BE2C (cell line): ENCODE measurements around the gene FBXO2.
"Not testable (repeated sequence)": the region's sequence is repeated elsewhere in the genome, so short reads cannot be mapped to it uniquely, and the experiment has no call there.

ENCODE experiments used
- DNase-seq: peaks from one replicate; pipeline ENCODE4 v3.0.0-alpha.2; 2020
- H3K27me3 ChIP-seq: fragments of 250-450 bp; sonication (Bioruptor Pico); 2 replicates; pipeline ENCODE4 v1.5.1; 2020; ENCODE audit warnings: mild to moderate bottlenecking
- H3K36me3 ChIP-seq: fragments of 250-450 bp; sonication (Bioruptor Pico); 2 replicates; pipeline ENCODE4 v1.5.1; 2020; ENCODE audit warnings: mild to moderate bottlenecking
- H3K4me1 ChIP-seq: fragments of 250-450 bp; sonication (Bioruptor Pico); 2 replicates; pipeline ENCODE4 v1.5.1; 2020
- H3K4me3 ChIP-seq: 2 replicates; pipeline ENCODE4 v1.5.1; 2011; ENCODE audit warnings: low read depth, low read length
- H3K9me3 ChIP-seq: fragments of 250-450 bp; sonication (Bioruptor Pico); 2 replicates; pipeline ENCODE4 v1.5.1; 2020
- TF ChIP-seq, protein P1 (sequence below): IDR thresholded peaks from 2 replicates; pipeline ENCODE4 v1.5.1; 2012; ENCODE audit warnings: mild to moderate bottlenecking, low read depth, low read length

The FBXO2 gene

DNA sequence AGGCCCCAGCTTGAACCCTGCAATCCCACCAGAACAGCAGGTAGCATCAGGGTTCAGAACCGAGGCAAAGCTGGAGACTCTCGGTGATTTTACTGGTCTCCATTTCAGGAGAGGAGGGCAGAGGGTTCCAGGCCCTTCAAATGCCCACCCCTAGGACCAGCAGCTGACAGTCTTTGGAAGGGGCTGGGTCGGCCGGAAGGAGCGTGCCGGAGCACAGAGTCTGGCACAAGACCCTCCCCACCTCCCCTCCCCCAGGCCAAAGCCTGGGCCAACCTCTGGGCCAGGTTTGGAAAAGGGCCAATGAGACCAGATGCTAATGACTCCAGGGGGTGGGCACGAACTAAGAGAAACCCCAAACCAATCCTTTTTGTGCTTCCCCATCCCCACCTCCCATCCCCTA lies 6.9 kb downstream of the FBXO2 start:
- no peak for DNase-seq
- TF ChIP-seq, protein P1, sequence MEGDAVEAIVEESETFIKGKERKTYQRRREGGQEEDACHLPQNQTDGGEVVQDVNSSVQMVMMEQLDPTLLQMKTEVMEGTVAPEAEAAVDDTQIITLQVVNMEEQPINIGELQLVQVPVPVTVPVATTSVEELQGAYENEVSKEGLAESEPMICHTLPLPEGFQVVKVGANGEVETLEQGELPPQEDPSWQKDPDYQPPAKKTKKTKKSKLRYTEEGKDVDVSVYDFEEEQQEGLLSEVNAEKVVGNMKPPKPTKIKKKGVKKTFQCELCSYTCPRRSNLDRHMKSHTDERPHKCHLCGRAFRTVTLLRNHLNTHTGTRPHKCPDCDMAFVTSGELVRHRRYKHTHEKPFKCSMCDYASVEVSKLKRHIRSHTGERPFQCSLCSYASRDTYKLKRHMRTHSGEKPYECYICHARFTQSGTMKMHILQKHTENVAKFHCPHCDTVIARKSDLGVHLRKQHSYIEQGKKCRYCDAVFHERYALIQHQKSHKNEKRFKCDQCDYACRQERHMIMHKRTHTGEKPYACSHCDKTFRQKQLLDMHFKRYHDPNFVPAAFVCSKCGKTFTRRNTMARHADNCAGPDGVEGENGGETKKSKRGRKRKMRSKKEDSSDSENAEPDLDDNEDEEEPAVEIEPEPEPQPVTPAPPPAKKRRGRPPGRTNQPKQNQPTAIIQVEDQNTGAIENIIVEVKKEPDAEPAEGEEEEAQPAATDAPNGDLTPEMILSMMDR, result no peak
- H3K4me3 ChIP-seq, result no peak overlapping the region
- H3K9me3 ChIP-seq, result no peaks in the 10 kb centered on the region
- H3K27me3 ChIP-seq, result no peaks in the 10 kb centered on the region
- no peaks in the 10 kb centered on the region for H3K36me3 ChIP-seq
- H3K4me1 ChIP-seq, result no peaks in the 10 kb centered on the region

DNA sequence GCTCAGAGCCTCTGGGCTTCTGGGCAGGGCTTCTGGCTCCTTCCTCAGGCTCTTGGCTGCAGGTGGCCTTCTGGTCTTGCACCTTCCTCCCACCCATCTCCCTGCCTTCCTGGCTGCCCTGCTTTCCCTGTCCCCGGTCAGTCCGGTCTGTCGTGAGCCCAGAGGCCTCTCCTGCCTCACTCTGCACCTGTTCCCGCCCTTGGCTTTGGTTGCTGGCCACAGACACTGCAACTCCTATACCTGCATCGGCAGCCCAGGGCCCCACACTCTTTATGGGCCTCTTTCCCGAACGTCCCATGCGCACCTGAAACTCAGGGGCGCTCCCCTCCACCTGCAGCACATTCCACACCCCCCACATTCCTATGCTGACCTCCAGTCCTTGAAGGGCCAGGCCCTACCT lies 7.9 kb downstream of the FBXO2 start:
- Histone ChIP-seq H3K4me1 (no peaks in the 10 kb centered on the region), H3K4me3 (no peak overlapping the region), H3K27me3 (no peaks in the 10 kb centered on the region), H3K36me3 (no peaks in the 10 kb centered on the region), H3K9me3 (no peaks in the 10 kb centered on the region)
- TF ChIP-seq, protein P1, result no peak
- no peak for DNase-seq

DNA sequence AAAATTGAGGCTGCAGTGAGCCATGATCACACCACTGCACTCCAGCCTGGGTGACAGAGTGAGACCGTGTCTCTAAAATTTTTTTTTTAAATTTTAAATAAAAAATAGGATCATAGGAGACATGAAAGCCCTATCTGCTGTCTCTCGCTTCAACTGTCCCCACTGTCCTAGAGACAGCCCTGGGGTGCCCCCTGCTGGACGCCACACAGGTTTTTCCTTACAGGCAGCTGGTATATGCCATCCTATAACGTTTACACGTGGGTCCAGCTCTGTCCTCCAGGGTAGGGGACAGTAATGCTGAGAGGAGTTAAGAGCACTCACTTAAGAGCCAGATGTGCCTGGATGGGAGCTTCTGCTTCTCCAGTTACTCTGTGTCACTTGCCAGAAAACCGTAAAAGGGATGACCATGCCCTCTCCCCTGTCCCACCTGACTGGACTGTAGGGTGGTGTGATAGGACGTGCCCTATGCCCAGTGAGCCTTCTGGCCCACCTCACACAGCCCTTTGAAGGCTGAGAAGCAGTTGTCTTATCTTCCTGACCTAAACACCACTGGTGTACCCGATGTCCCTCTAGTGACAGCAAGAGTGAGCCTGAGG lies 8.5 kb downstream of the FBXO2 start:
- no peaks in the 10 kb centered on the region for H3K36me3 ChIP-seq
- TF ChIP-seq, protein P1, result peak; percentile 74
- H3K27me3 ChIP-seq, result no peaks in the 10 kb centered on the region
- no peaks in the 10 kb centered on the region for H3K4me1 ChIP-seq
- H3K9me3 ChIP-seq, result no peaks in the 10 kb centered on the region
- peak; percentile 88 for DNase-seq
- H3K4me3 ChIP-seq, result no peak overlapping the region

DNA sequence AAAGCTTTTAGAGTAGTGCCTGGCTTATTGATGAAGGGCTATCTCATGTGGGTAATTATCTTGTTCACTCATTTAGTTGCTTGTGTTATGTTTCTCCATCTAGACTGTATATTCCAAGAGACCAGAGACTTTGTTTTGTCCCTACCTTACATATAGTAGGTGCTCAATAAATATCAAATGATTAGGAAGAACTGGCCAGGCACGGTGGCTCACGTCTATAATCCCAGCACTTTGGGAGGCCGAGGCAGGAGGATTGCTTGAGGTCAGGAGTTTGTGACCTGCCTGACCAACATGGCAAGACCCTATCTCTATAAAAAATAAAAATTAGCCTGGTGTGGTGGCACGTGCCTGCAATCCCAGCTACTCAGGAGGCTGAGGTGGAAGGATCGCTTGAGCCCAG lies 9.0 kb downstream of the FBXO2 start:
- Histone ChIP-seq H3K36me3 (no peaks in the 10 kb centered on the region), H3K9me3 (no peaks in the 10 kb centered on the region), H3K4me3 (no peak overlapping the region), H3K4me1 (no peaks in the 10 kb centered on the region), H3K27me3 (no peaks in the 10 kb centered on the region)
- no peak for DNase-seq
- TF ChIP-seq, protein P1, result no peak

DNA sequence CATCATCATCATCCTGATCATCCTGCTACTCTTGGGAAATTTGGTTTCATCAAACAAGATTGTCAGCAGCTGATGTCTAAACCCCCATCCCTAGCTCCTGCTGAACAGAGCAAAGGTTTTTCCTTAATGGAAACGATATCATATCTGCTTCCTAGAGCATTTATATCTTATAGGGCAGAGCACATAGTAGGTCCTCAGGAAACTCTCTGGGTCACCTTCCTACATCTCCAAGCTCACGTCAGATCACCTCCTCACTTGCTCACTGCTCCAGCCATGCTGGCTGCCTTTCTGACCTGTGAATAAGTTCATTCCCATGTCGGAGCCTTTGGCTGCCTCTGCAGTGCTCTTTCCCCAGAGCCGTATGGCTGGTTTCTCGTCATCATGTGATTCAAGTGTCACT lies 10.4 kb downstream of the FBXO2 start:
- Histone ChIP-seq H3K9me3 (no peaks in the 10 kb centered on the region), H3K27me3 (no peaks in the 10 kb centered on the region), H3K4me1 (no peaks in the 10 kb centered on the region), H3K4me3 (no peak overlapping the region), H3K36me3 (no peaks in the 10 kb centered on the region)
- no peak for DNase-seq
- TF ChIP-seq, protein P1, result no peak

DNA sequence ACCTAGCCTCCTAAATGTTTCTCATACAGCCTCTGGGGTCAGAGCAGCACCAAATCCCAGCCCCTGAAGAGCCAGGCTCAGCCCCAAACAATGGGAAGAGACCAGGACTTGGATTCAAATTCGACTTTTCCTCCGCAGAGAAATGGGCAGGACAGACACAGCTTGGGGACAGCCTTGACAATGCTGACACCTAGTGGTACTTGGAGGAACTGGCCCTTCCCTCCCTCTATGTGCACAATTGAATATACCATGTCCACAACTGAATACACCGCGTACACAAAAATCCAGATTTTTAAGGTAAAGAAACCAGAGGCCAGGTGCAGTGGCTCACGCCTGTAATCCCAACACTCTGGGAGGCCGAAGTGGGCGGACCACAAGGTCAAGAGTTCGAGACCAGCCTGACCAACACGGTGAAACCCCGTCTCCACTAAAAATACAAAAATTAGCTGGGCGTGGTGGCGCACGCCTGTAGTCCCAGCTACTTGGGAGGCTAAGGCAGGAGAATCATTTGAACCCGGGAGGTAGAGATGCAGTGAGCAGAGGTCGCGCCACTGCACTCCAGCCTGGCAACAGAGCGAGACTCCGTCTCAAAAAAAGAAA lies 11.7 kb downstream of the FBXO2 start:
- peak; percentile 59 for DNase-seq
- H3K27me3 ChIP-seq, H3K4me1 ChIP-seq, H3K9me3 ChIP-seq, H3K36me3 ChIP-seq, H3K4me3 ChIP-seq: not testable (repeated sequence)
- TF ChIP-seq, protein P1, result peak; percentile 89
